Astrocyte of the spinal cord (primary cell): ENCODE results near the gene WDR45B.

Experiments used
- DNase-seq: peaks from one replicate; pipeline ENCODE4 v3.0.0; 2011; ENCODE audit warnings: low read depth, low spot score
- H3K4me3 ChIP-seq: 2 replicates; pipeline ENCODE4 v1.5.1; 2011; ENCODE audit warnings: low read depth, mild to moderate bottlenecking, low read length, moderate library complexity
- CTCF ChIP-seq: IDR thresholded peaks from 2 replicates; pipeline ENCODE4 v1.5.1; 2012; ENCODE audit warnings: low read depth, mild to moderate bottlenecking, low read length, inconsistent platforms
- in situ Hi-C: cut with HindIII; loops from 2 replicates; pipeline ENCODE4 v1.10.0; 2017; ENCODE audit warnings: low sequenced_read_pairs

WDR45B gene

DNA sequence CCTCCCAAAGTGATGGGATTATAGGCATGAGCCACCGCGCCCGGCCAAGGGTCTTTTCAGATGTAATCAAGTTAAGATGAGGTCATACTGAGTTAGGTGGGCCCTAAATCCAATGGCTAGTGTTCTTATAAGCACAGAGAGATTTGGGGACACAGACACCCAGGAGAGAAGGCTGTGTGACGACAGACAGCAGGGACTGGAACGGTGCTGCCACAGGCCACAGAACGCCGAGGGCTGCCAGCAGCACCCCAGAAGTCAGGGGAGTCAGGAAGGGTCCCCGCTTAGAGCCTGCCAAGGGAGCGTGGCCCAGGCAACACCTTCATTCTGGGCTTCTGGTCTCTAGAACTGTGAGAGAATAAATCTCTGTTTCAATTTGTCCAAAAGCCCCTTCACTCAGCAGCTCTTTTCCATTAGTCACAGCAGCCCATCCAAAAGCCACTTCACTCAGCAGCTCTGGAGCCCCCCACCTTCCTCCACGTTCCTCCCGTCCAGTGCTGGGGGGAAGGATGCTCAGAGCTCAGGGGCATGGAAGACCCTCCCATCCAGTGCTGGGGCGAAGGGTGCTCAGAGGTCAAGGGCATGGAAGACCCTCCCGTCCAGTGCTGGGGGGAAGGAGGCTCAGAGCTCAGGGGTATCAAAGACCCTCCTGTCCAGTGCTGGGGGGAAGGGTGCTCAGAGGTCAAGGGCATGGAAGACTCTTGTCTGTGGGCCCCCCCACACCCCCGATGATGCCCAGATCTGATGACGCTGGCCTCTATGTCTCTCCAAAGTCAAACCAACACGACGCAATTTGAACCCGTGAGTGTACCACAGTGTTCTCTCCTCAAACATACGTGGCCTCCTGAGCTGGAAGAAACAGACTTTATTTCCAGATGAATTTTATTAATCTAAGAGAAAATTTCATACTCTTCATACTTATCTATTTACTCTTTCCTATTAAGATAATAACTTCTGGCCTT is 38.4 kb upstream of the WDR45B start:
- DNase-seq: no peak
- in situ Hi-C loops: no loop called here
- TF ChIP-seq CTCF: no peak
- no peak overlapping the region for H3K4me3 ChIP-seq

DNA sequence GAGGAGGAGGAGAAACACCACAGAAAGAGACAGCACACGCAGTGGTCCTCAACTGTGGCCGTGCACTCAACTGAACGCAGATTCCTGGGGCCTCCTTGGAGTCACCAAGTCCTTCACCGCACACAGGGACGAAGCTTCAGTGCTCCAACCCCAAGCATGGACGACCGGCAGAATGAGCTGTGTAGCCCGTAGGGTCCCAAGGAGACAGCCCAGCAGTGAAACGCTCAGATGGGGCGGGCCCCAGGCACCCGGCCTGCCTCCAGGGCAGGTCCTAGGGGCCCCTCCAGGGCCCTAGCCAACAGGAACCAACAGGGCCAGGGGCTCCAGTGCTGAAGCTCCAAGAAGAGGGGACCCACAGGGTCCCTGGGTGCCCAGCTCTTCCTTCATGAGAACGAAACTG is 37.0 kb upstream of the WDR45B start:
- TF ChIP-seq CTCF: no peak
- no peak for DNase-seq
- H3K4me3 ChIP-seq: no peak overlapping the region
- in situ Hi-C loops: no loop called here

GRCh38 chr17:82684228-82684841 is 36.1 kb upstream of the WDR45B start:
- no peak for DNase-seq
- in situ Hi-C loops: no loop called here
- TF ChIP-seq CTCF: no peak
- H3K4me3 ChIP-seq: no peak overlapping the region

DNA sequence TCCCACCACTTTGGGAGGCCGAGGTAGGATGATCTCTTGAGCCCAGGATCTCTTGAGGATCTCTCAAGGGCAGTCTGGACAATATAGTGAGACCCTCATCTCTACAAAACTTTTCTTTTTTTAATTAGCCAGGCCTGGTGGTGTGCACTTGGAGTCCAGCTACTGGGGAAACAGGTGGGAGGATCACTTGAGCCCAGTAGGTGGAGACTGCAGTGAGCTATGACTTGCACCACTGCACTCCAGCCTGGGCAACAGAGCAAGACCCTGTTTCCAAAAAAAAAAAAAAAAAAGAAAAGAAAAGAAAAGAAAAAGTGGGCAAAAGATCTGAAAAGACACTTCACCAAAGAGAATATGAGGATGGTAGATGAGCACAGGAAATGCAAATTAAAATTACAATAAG is 35.3 kb upstream of the WDR45B start:
- DNase-seq: no peak
- no peak overlapping the region for H3K4me3 ChIP-seq
- TF ChIP-seq CTCF: no peak
- in situ Hi-C loops: no loop called here

GRCh38 chr17:82681547-82681946 is 33.3 kb upstream of the WDR45B start:
- TF ChIP-seq CTCF: no peak
- in situ Hi-C loops: no loop called here
- H3K4me3 ChIP-seq: no peak overlapping the region
- DNase-seq: no peak

GRCh38 chr17:82679586-82680465 is 31.6 kb upstream of the WDR45B start:
- no peak for DNase-seq
- in situ Hi-C loops: no loop called here
- H3K4me3 ChIP-seq: no peak overlapping the region
- no peak for TF ChIP-seq CTCF
